GM19463 (cell line): ENCODE results near the gene EMD.

Experiments used
- ATAC-seq: cut with Tn5 transposase; IDR thresholded peaks from one replicate; pipeline ENCODE4 v1.9.1; 2021; ENCODE audit warnings: mild to moderate bottlenecking, moderate library complexity; ENCODE audit not compliant: unreplicated experiment

EMD gene

DNA sequence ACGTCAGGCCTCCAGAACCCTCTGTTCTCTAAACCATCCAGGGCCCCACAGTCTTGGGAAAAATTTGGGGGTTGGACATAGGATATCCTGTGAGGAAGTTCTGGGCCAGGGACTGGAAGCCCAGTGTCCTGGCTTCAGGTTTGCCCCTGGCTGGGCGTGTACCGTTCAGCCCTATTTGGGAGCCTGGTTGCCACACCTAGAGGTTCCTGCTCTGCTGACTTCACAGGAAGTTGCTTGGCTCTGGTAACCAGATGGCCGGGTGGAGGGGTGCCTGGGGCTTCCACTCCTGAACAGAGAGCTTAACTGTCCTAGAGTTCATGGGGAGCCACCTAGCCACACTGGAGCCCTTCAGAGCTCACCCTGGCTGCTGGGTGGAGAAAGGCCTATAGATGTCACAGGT, 33.4 kb downstream of the EMD start:
- ATAC-seq: no peak

DNA sequence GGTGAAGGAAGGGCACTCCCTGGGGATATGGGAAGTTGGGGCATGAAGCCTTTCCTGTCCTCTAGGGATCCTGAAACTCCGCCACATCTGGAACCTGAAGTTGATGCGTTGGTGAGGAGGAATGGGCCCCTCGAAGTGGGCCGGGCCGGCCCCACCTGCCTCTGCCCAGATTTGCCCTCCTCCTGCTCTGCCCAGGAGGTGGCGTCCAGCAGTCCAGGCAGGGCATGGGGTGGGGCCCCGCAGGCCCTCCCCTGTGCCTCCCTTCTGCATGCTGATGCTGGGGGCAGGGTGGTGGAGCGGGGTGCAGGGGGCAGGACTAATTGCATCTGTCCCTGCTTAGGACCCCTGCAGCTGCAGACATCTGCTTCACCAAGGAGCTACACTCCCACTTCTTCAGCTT, 34.0 kb downstream of the EMD start:
- no peak for ATAC-seq

DNA sequence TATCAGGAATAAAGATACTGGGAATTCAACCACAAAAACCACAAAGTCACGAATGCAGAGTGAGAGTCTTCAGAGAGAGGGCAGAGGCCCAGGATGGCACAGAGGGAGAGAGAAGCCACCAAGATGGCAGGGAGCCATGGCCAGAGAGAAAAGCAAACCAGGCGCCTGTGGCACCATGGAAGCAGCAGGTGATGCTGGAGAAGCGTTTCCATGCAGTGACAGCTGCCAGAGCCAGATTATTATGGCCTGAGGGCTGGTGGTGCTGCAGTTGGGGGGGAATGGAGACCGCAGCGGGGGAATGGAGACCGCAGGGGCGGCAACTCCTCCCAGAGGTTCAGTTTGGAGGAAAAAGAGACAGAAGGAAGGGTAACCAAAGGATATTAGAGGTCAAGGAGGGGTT, 38.1 kb downstream of the EMD start:
- no peak for ATAC-seq

DNA sequence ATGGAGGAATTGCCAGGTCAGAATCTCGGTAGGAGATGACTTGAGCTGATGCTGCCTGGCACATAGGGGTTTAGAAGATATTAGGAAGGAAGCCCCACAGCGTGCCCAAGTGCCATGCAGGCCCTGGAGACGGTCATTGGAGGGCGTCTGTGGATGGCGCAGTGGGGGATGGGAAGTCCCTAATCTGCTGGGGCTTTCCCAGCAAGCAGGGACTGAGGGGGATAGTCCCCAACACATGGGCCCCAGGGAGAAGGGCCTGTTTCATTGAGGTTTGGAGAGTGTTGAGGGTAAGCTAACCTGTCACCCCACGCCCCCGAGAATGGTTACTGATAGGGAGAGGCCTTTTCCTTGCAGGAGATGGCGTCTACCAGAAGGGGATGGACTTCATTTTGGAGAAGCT, 40.1 kb downstream of the EMD start:
- ATAC-seq: no peak

DNA sequence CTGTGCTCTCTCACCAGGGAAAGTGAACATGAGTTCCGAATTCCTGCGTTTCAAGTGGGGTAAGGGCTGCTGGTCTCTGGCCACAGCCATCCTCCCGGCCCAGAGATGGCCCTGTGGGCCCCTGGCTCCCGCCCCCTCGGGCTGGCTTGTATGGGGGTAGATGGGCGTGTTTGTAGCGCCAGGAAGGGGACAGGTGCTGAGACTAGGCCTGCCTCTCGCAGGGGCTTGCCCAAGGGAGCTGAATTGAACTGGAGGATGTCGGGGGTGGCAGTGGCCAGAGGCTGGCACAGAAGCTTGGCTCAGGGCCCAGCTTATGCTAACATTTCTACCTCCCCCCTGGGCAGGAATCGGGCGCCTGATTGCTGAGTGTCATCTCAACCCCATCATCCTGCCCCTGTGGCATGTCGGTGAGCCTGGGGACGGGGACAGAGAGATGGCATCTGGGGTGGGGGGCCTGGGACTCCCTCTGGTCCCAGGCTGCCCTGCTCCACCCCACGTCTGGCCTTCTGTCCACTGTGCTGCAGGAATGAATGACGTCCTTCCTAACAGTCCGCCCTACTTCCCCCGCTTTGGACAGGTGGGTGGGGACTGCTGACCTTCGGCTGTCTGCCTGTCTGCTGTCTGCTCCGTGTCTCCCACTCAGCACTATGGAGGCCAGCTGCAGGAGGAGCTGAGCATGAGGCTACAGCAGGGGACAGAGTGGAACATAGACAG, 40.8 kb downstream of the EMD start:
- no peak for ATAC-seq

DNA sequence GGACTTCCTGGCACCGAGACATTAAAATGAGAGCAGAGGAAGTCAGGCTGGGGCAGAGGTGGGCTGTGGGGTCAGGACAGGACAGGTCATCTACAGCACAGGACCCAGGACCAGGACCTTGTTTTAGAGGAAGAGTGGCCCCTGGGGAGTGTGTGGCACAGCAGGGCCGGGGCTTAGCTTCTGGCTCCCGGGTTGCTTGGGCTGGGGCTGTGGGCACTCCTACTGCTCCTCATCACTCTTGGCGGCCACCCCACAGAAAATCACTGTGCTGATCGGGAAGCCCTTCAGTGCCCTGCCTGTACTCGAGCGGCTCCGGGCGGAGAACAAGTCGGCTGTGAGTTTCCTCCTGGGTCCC, 41.3 kb downstream of the EMD start:
- ATAC-seq: no peak

DNA sequence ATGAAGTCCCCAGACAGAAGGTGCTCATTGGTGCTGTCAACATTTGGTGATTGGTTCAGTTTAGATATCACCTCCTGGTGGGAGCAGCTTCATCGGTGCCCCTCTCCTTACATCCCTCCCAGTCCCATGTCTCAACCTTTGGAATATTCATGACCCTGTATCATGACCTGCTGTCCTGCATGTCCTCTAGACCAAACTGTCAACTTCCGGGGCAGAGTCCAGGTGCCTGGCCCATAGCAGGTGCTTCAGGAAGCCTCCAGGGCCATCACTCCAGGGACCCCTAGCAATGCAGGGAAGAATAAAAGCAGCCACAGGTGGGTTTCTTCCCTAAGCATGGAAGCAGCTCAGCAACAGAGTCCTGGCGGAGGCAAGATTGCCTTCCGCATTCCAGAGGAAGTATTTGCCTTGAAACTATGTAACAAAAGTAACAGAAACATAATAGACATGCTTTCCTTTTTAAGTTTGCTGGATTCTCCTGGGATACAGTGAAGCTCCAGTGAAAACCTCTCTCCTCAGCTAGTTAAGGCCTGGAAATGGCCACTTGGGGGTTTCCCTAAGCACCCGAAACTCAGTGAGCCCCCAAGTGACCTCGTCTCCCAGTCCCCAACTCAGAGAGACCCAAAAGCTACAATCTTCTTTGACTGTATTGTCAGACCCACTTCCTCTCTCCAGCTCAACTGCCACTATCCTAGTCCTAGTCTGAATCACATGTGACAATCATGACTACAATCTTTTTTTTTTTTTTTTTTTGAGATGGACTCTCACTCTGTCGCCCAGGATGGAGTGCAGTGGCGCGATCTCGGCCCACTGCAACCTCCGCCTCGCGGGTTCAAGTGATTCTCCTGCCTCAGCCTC, 48.0 kb downstream of the EMD start:
- ATAC-seq: no peak

DNA sequence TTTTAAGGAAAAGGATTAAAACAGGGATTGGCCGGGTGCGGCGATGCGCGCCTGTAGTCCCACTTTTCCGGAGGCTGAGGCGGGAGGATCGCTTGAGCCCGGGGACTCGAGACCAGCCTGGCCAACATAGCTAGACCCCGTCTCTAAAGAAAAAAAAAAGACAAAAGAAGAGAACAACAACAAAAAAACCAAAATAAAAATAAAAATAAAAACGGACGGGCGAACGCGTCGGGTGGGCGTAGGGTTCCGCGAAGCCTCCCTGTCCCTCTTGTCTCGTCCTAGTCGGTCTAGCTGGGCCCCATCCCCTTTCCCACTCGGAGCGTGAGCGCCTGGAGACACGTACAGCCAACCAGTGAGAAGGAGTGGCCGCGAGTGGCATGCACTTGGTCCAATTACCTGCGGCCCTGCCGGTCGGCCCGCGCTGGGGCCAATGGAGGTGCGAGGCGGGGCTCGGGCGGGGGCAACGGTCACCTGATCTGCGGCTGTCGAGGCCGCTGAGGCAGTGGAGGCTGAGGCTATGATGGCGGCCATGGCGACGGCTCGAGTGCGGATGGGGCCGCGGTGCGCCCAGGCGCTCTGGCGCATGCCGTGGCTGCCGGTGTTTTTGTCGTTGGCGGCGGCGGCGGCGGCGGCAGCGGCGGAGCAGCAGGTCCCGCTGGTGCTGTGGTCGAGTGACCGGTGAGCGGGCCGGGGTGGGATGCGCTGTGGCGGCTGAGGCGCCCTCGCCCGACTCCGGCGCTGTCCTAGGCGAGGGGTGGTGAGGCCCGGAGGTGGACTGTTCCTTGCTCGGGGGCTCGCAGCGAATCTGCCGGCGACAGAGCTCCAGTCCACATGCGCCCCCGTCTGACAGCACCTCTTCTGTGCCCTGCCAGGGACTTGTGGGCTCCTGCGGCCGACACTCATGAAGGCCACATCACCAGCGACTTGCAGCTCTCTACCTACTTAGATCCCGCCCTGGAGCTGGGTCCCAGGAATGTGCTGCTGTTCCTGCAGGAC, 49.4 kb downstream of the EMD start, which contains the start of gene ATP6AP1:
Gene ATP6AP1 (plus strand): TSS at position 502 of the 996 bp plus-strand sequence. CDS start 16 bp downstream, at position 518.
- ATAC-seq: peak; percentile 98

GRCh38 chrX:154429711-154430110, 50.6 kb downstream of the EMD start:
- ATAC-seq: no peak

DNA sequence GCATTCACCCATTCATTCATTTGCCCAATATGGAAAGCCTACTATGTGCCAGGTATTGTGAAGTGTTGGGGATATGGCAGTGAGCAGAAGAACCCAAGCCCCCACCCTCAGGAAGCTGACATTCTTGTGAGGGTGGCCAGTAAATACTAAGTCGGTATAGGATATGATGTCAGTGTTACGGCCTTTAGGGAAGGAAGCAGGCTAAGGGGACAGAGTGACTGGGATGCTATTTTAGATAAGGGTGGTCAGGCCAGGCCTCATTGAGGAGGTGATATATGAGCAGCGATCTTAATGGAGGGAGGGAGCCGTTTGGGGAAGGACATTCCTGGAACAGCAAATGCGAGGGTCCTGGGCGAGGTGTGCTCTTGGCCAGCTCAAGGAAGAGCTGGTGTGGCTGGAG, 51.4 kb downstream of the EMD start:
- no peak for ATAC-seq

GRCh38 chrX:154430916-154431315, 51.8 kb downstream of the EMD start:
- ATAC-seq: no peak
